ENCODE results near the gene CDH8. TPM values are rescaled to one million over a fixed set of nuclear protein-coding genes. Genes with fewer than 3 reads are reported as not detected.

The CDH8 gene
- total RNA-seq, 1 donor from 2014 or later = 0.98 TPM

DNA sequence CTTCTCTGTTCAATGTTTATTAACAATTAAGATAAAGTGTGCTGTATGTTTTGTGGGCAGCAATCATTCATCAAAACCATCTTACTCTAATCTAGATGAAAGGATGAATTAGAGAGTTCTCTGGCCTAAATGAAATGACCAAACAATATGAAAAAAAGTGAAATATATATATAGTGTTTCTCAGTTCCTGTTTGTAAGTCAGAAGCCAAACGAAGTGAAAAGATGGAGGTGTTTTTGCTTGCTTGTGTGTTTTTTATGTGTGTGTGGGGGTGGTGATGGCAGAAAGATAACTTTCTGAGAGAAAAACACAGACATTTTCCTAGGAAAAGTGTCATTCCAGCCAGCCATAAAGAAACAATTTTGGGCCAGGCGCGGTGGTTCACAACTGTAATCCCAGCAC, 138.6 kb downstream of the CDH8 start:
- H3K27me3 ChIP-seq = no peaks in the 10 kb centered on the region
- H3K27ac ChIP-seq = no peak overlapping the region
- no peaks in the 10 kb centered on the region for H3K36me3 ChIP-seq
- DNase-seq (ENCODE audit: extremely low spot score in 2 of 2) = no peak
- TF ChIP-seq POLR2AphosphoS5 (IDR thresholded peaks at IDR 0.05; ENCODE audit: insufficient read depth in 1 of 2, low read depth in 1 of 2) (no peak), CTCF (IDR thresholded peaks at IDR 0.05) (no peak), POLR2A (IDR thresholded peaks at IDR 0.05) (no peak)
- no peak overlapping the region for H3K4me3 ChIP-seq
- intact Hi-C loops (cut with DNase I) = no loop called here
- H3K9me3 ChIP-seq = no peaks in the 10 kb centered on the region
- no peaks in the 10 kb centered on the region for H3K4me1 ChIP-seq

DNA sequence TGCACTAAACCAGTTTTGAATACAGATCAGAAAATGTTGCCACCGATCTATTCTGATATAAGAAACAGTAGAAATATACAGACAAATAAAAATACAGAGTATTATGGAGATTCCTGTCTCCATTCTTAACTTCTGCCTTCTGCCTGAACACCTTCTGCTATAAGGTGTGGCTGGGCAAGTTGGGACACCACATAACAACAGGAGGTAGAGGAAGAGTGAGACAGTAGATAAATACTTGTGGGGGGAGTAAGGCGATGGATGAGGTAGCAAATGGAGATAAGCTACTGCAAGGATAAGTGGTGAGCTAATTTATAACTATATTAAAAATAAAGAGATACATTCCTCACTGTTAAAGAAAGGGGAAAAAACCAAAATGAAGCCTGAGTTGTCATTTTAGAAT, 143.7 kb downstream of the CDH8 start:
- intact Hi-C loops (cut with DNase I) = no loop called here
- DNase-seq (ENCODE audit: extremely low spot score in 2 of 2) = no peak
- Histone ChIP-seq H3K27ac (no peak overlapping the region), H3K9me3 (no peaks in the 10 kb centered on the region), H3K36me3 (no peaks in the 10 kb centered on the region), H3K4me1 (no peaks in the 10 kb centered on the region), H3K27me3 (no peaks in the 10 kb centered on the region), H3K4me3 (no peak overlapping the region)
- TF ChIP-seq CTCF (IDR thresholded peaks at IDR 0.05) = no peak
- TF ChIP-seq POLR2A (IDR thresholded peaks at IDR 0.05) = no peak
- no peak for TF ChIP-seq POLR2AphosphoS5 (IDR thresholded peaks at IDR 0.05; ENCODE audit: insufficient read depth in 1 of 2, low read depth in 1 of 2)

DNA sequence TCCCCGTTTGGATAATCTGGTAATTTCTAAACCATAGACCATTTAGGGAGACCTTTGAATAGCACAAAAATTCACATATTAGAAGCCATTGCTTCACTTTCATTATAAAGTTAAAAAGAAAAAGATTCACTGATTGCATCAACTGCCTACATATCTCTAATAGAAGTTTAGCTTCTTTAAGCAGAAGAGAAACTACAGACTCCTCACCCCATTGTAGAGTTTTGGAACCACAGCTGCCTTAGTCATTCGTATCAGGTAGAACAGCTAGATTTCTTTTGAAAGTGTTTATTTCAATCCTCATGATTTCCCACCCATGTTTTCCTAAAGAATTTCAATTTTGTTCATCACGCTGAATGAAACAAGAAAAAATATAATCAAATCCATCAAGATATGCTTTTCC, 144.8 kb downstream of the CDH8 start:
- H3K27me3 ChIP-seq = no peaks in the 10 kb centered on the region
- no peak for TF ChIP-seq POLR2AphosphoS5 (IDR thresholded peaks at IDR 0.05; ENCODE audit: insufficient read depth in 1 of 2, low read depth in 1 of 2)
- no peak for TF ChIP-seq POLR2A (IDR thresholded peaks at IDR 0.05)
- no peak for TF ChIP-seq CTCF (IDR thresholded peaks at IDR 0.05)
- H3K27ac ChIP-seq = no peak overlapping the region
- no peaks in the 10 kb centered on the region for H3K9me3 ChIP-seq
- no peak for DNase-seq (ENCODE audit: extremely low spot score in 2 of 2)
- no peaks in the 10 kb centered on the region for H3K4me1 ChIP-seq
- no peaks in the 10 kb centered on the region for H3K36me3 ChIP-seq
- no peak overlapping the region for H3K4me3 ChIP-seq
- intact Hi-C loops (cut with DNase I) = no loop called here

- no peak for DNase-seq (ENCODE audit: extremely low spot score in 2 of 2)
- Histone ChIP-seq H3K9me3 (no peaks in the 10 kb centered on the region), H3K4me3 (no peak overlapping the region), H3K36me3 (no peaks in the 10 kb centered on the region), H3K27ac (no peak overlapping the region), H3K4me1 (no peaks in the 10 kb centered on the region), H3K27me3 (no peaks in the 10 kb centered on the region)
- TF ChIP-seq POLR2AphosphoS5 (IDR thresholded peaks at IDR 0.05; ENCODE audit: insufficient read depth in 1 of 2, low read depth in 1 of 2) (no peak), POLR2A (IDR thresholded peaks at IDR 0.05) (no peak), CTCF (IDR thresholded peaks at IDR 0.05) (no peak)
- intact Hi-C loops (cut with DNase I) = no loop called here
Measured at GRCh38 chr16:61890386-61890785, 145.9 kb downstream of the CDH8 start.

- H3K4me3 ChIP-seq = no peak overlapping the region
- TF ChIP-seq POLR2AphosphoS5 (IDR thresholded peaks at IDR 0.05; ENCODE audit: insufficient read depth in 1 of 2, low read depth in 1 of 2) (no peak), POLR2A (IDR thresholded peaks at IDR 0.05) (no peak), CTCF (IDR thresholded peaks at IDR 0.05) (no peak)
- intact Hi-C loops (cut with DNase I) = no loop called here
- no peaks in the 10 kb centered on the region for H3K4me1 ChIP-seq
- no peaks in the 10 kb centered on the region for H3K9me3 ChIP-seq
- no peaks in the 10 kb centered on the region for H3K36me3 ChIP-seq
- no peak for DNase-seq (ENCODE audit: extremely low spot score in 2 of 2)
- H3K27ac ChIP-seq = no peak overlapping the region
- H3K27me3 ChIP-seq = no peaks in the 10 kb centered on the region
Measured at GRCh38 chr16:61887903-61888302, 148.3 kb downstream of the CDH8 start.

Data from vagina (tissue), 2 donors.